GM21786 (cell line): ENCODE results near the gene ITM2B.

Experiments
- ATAC-seq: cut with Tn5 transposase; IDR thresholded peaks from one replicate; pipeline ENCODE4 v1.9.1; 2021; ENCODE audit not compliant: unreplicated experiment

ITM2B gene

DNA sequence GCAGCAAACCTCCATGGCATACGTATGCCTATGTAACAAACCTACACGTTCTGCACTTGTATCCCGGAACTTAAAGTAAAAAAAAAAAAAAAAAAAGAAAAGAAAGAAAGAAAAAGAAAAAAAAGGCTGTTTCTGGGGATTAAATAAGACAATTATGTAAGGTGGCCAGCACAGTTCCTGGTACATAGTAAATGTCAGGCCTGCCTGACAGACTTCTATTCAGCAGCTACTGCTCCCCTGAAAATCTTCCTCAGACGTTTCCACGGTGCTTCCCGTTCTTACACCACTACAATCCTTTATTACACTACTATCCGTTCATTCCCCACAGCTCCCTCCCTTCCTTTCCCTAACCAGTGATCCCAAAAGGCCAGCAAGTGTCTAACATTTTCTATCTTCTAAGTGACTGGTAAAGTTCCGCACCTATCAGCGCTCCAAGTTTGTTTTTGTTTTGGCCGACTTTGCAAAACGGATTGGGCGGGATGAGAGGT, 69.9 kb downstream of the ITM2B start:
- no peak for ATAC-seq

- peak; percentile 79 for ATAC-seq
Observed at GRCh38 chr13:48303359-48304142, 70.5 kb downstream of the ITM2B start, which contains the start of gene RB1. RB1 (plus strand) TSS chr13:48303751; CDS start chr13:48303913, 162 bp downstream.

DNA sequence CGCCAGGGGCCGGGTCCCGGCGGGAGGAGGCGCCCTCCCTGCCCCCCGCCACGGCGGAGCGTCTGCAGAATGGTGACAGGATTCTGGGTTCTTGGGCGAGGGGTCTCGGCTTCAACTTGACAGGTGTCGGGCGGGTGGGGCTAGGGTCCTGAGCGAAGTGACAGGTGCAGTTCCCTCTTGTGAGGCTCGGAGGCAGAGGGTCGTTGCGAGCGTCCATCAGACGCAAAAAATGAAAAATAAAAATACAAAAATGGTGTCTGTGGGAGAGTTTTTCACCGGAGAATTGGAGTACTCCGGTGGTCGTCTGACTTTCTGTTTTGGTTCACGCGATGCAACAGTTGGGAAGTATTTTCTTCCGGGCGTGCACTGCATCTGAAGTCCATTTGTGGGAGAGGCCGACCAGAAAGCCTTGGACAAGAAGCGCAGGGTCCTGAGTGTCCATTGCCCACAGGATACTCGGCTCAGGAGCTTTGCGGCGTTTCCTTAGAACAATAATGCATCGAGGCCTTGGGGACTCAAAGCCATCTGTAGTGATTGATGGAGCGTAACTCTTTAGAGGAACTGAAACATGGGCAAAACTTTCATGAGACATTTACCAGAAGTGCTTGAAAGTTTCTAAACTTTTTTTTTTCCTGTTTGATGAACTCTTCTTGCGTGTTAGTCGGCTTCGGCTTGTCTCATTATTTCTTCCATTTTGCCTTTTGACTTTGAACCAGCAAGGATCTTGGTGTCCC, 71.3 kb downstream of the ITM2B start:
- ATAC-seq: peak; percentile 75

DNA sequence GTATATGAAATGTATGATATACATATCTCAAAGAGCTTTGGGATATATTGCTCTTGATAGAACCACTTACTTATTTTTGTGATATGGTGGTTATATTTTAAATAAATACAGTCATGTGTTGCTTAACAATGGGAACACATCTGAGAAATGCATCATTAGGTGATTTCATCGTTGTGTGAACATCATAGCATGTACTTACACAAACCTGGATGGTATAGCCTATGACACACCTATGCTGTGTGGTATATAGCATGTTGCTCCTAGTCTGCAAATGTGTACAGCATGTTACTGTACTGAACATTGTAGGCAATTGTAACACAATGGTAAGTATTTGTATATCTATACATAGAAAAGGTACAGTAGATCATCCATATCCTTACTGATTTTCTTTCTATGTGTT, 78.2 kb downstream of the ITM2B start:
- no peak for ATAC-seq

DNA sequence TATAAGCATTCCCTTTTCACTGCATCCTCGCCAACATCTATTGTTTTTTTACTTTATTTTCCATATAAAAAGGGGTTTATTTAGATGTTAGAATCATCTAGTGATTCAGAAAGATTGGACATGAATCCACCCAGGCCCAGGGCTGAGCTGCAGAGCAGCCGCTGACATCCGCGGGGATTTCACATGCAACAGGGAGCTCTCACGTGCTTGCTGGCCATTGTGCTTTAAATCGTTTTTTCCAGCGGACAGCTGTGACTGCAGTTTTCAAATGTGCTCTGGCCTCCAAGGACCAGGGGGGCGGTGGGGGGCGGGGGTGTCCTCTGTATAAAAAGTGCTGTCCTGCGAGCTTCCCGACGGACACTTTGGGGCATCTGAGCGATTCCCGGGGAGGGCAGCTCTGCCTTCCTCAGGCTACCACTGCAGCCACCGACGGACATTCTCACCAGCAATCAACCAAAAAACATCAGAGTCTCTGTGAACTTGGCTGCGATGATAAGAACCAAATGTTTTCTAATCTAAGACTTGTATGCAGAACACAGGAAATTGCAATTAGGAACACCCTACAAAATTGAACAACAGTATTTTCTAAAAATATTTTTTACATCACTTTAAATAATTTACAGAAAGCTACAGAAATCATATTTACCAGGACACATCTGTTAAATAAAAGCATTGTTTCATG, 83.1 kb downstream of the ITM2B start:
- ATAC-seq: no peak

- no peak for ATAC-seq
Observed at GRCh38 chr13:48316826-48317510, 84.0 kb downstream of the ITM2B start.

DNA sequence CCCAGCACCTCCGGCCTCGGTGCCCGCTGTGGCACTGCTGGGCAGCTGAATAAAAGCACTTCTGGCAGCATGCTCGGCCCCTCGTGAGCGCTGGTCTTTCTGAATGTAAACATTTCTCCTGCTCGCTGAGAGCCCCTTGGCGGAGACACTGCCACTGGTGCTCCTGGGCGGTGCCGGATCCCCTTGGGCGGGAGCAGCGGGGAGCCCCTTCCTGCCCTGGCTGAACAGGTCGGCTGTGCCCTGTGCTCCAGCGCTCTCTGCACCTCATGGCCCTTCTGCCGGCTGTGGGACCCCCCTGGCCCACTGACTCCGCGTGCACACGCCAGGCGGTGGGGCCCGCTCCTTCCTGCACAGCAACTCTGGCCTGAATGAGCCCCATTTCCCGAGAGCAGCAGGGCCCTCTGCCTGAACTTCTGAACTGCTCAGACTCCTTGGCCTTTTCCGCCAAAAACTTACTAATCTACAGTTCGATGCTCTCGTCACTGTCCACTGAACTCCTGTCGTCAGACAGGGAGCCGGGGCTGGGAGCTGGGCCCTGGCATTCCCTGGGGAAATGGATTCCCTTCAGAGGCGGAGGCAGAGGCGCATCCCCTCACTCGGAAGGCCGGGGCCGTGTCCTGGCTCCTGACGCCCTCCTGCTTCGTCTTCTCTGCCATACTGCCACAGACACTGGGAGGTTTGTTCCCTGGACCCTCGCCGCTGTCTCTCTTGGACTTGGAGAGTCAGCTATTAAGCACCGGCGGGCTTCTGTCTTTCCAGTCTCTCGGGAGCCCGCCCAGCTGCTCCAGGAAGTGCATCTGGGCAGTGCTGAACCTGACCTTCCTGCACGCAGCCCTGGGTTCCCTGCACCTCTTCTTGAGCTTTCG, 84.7 kb downstream of the ITM2B start:
- no peak for ATAC-seq

- ATAC-seq: no peak
Observed at GRCh38 chr13:48318377-48318811, 85.4 kb downstream of the ITM2B start.

GRCh38 chr13:48318821-48319511, 86.0 kb downstream of the ITM2B start:
- ATAC-seq: no peak
